Measurements from ENCODE around the gene TFAP2C.
"Not testable (repeated sequence)": the region's sequence is repeated elsewhere in the genome, so short reads cannot be mapped to it uniquely, and the experiment has no call there.

The TFAP2C gene

GRCh38 chr20:56621730-56622129 is 7.4 kb upstream of the TFAP2C start:
- peaks cover 27% of the 10 kb centered on the region for H3K27me3 ChIP-seq (ENCODE audit: insufficient read depth, poor library complexity, severe bottlenecking)
- no peak for DNase-seq (ENCODE audit: low read depth in 1 of 2, low spot score in 1 of 2)
- no peak overlapping the region for H3K4me3 ChIP-seq (replicated peaks; ENCODE audit: insufficient read depth, low read length)
- TF ChIP-seq REST (IDR thresholded peaks at IDR 0.05; ENCODE audit: insufficient replicate concordance, low read depth): no peak
- no peak overlapping the region for H3K27ac ChIP-seq (replicated peaks)

GRCh38 chr20:56623930-56624329 is 5.2 kb upstream of the TFAP2C start:
- H3K27ac ChIP-seq (replicated peaks); H3K4me3 ChIP-seq (replicated peaks; ENCODE audit: insufficient read depth, low read length); DNase-seq (ENCODE audit: low read depth in 1 of 2, low spot score in 1 of 2): not testable (repeated sequence)
- H3K27me3 ChIP-seq (ENCODE audit: insufficient read depth, poor library complexity, severe bottlenecking): peaks cover 49% of the 10 kb centered on the region

GRCh38 chr20:56624786-56625681 is 4.1 kb upstream of the TFAP2C start:
- Histone ChIP-seq H3K27ac (replicated peaks) (no peak overlapping the region), H3K4me3 (replicated peaks; ENCODE audit: insufficient read depth, low read length) (no peak overlapping the region), H3K27me3 (ENCODE audit: insufficient read depth, poor library complexity, severe bottlenecking) (peaks cover 59% of the 10 kb centered on the region)
- TF ChIP-seq GABPA (IDR thresholded peaks at IDR 0.05; ENCODE audit: low read depth) (no peak), SPI1 (IDR thresholded peaks at IDR 0.05; ENCODE audit: borderline replicate concordance, low read depth) (no peak), REST (IDR thresholded peaks at IDR 0.05; ENCODE audit: insufficient replicate concordance, low read depth) (no peak), POLR2AphosphoS5 (IDR thresholded peaks at IDR 0.05; ENCODE audit: low read depth) (no peak), CTCF (IDR thresholded peaks at IDR 0.05; ENCODE audit: insufficient read depth, low read length) (no peak)
- no peak for DNase-seq (ENCODE audit: low read depth in 1 of 2, low spot score in 1 of 2)

GRCh38 chr20:56625837-56626236 is 3.3 kb upstream of the TFAP2C start:
- Histone ChIP-seq H3K4me3 (replicated peaks; ENCODE audit: insufficient read depth, low read length) (no peak overlapping the region), H3K27me3 (ENCODE audit: insufficient read depth, poor library complexity, severe bottlenecking) (peaks cover 67% of the 10 kb centered on the region), H3K27ac (replicated peaks) (no peak overlapping the region)
- DNase-seq (ENCODE audit: low read depth in 1 of 2, low spot score in 1 of 2): no peak
- TF ChIP-seq GABPA (IDR thresholded peaks at IDR 0.05; ENCODE audit: low read depth) (no peak), REST (IDR thresholded peaks at IDR 0.05; ENCODE audit: insufficient replicate concordance, low read depth) (no peak), SPI1 (IDR thresholded peaks at IDR 0.05; ENCODE audit: borderline replicate concordance, low read depth) (no peak), POLR2AphosphoS5 (IDR thresholded peaks at IDR 0.05; ENCODE audit: low read depth) (no peak), CTCF (IDR thresholded peaks at IDR 0.05; ENCODE audit: insufficient read depth, low read length) (no peak)
